GM18502 (cell line): Measurements from ENCODE around the gene TMEM44.
"Not testable (repeated sequence)": the region's sequence is repeated elsewhere in the genome, so short reads cannot be mapped to it uniquely, and the experiment has no call there.

Source experiments
- ATAC-seq: cut with Tn5 transposase; IDR thresholded peaks from one replicate; pipeline ENCODE4 v1.9.1; 2021; ENCODE audit warnings: mild to moderate bottlenecking; ENCODE audit not compliant: unreplicated experiment, poor library complexity

Gene TMEM44

DNA sequence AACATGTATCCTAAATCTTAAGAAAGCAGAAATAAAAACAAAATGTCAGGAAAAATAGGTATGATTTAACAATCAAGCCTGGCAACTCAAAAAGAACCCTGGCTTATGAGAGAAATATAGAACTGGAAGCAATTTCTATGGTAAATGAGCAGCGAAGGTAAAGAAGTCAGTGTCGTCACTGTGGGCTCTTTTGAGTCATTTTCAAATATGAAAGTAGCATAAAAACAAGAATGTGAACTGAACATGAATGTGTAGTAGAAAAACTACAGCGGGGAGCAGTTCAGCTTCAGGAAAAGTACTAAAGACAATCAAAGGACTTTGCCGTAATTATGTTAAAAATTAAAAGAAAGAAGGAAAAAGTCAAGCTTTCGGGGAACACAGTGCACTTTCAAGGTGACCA lies 21.2 kb upstream of the TMEM44 start:
- peak; percentile 65 for ATAC-seq

DNA sequence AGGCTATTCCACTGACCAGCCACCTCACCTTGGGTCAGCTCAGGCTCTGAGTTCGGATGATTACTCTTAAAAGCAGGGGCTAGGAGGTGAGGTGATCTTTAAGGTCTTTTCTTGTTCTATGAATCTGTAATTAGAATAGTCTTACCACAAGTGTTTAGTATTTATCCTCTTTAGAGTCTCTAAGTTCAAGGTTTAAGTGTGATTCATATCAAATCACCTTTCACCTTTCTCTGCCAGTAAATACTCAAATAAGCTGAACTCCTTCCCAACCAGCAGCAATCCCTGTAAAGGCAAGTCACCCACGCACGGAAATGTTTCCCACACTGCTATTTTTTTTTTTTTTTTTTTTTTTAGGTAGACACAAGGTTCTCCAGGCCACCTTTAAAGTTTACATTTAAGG lies 14.5 kb upstream of the TMEM44 start:
- no peak for ATAC-seq

DNA sequence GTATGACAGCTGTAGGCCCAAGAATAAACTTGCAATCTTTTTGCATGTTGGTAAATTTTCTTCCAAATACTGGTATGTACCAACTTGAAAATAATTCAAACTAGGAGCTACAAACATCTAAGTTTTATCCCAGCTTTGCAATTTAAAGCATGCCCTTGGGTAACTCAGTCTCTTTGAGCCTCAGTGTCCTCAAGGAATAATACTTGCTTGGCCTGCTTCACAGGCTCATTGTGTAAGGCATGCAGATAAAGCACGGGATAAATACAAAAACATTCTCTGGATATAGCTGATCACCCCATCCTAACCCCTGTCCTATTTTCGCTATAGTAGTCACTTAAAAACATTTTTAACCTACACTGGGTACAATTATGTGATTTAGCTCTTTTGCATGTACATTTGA lies 9.6 kb upstream of the TMEM44 start:
- ATAC-seq, result no peak

DNA sequence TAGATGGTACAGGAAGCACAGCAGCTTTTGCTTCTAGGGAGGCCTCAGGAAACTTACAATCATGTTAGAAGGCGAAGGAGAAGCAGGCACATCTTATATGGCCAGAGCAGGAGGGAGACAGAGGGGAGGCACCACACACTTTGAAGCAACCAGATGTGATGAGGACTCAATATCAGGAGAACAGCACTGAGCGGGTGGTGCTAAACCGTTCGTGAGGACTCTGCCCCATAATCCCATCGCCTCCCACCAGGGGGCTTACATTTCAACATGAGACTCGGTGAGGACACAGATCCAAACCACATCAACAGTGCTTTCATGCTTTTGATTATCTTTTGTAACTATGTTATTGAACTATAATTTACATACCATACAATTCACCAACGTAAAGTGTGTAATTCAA lies 7.6 kb upstream of the TMEM44 start:
- ATAC-seq, result no peak

DNA sequence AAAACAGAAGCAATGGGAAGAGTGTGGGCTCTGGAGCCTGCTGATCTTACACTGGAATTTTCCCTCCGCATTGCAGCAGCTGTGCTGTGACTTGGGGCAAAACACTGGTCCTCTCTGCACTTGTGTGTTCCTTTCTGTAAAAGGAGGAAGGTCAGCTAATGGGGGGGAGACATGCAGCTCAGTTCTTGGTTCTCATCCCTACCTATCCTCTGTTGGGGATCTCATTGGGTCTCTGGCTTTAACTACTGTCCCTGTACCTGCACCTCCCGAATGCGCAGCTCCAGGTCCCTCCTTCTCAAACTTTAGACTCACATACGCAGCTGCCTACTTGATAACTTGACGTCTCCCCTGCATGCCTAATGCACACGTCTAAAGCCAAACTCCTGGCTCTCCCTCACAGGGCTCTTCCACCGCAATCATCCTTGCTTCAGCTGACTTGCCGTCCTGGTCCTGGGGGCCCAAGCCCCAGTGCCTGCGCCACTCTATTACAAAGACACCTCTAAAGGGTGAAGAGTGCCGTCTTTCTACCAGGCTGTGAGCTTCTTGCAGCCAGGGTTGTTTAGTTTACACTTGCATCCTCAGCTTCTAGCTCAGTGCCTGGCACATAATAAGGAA lies 5.9 kb upstream of the TMEM44 start:
- no peak for ATAC-seq

DNA sequence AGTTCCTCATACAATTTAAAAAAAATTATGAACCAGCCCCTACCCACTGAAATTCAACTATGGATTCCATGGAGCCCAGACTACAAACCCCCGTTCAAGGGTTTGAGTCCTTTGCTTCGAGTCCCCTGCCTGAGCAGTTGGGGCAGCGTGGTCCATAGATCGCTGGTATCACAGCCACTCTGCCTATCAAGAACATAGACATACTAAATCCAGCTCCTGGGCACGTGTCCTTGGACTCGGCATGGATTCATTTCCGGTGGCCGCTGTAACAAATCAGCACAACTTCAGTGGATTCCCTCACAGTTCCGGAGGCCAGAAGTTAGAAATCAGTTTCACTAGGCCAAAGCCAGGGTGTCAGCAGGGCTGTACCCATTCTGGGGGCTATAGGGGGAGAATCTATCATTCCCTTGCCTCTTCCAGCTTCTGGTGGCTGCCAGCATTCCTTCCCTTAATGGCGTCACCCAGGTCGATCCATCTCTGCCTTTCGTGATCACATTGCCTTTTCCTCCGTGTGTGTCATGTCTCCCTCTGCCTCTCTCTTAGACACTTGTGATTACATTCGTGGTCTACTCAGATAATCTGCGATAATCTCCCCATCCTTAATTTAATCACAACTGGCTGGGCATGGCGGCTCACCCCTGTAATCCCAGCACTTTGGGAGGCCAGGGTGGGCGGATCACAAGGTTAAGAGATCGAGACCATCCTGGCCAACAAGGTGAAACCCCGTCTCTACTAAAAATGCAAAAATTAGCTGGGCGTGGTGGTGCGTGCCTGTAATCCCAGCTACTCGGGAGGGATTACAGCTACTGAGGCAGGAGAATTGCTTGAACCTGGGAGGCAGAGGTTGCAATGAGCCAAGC lies 4.6 kb upstream of the TMEM44 start:
- ATAC-seq, result no peak

DNA sequence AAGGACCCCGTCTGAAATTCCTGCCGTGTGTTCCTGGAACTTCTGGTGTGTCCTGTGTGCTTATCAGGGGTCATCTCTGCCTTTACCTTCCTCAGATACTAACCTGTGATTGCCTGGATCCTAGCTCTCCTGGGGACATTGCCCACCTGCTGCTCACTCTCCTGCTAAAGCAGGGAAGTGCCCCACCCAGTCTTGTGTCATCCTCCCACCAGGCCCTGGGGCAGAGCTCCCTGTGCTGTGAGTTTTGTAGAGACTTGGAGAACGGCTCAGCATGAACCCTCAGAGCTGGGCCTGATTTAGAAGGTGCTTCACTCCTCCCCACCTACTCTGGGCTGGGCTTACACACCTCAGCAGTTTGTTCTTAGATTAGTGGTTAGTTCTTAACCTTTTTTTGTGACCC lies 3.8 kb upstream of the TMEM44 start:
- ATAC-seq, result no peak

DNA sequence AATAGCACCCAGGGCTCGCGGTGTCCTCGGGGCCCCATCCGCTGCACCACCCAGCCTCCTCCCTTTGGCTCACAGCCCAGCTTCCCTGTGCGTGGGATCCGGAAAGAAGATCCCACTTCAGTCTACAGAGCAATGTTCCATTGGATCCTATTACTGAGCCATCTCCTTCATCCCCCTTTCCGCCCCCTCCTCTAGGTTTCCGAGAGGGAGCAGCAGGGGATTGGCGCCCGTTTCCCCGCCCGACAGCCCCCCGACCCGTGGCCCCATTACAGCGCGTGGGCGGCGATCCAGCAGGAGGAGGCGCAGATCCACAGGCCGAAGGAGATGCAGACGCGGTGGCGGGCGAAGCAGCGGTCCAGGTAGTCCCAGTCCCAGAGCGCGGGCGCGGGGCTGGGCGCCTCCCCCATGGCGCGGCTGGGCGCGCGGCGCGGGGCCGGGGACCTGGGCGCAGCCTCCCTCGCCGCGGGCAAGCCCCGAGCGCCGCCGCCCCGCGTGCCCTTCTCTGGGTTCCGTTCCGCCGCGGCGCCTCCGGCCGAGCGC lies 340 bp downstream of the TMEM44 start:
- ATAC-seq, result peak; percentile 64

DNA sequence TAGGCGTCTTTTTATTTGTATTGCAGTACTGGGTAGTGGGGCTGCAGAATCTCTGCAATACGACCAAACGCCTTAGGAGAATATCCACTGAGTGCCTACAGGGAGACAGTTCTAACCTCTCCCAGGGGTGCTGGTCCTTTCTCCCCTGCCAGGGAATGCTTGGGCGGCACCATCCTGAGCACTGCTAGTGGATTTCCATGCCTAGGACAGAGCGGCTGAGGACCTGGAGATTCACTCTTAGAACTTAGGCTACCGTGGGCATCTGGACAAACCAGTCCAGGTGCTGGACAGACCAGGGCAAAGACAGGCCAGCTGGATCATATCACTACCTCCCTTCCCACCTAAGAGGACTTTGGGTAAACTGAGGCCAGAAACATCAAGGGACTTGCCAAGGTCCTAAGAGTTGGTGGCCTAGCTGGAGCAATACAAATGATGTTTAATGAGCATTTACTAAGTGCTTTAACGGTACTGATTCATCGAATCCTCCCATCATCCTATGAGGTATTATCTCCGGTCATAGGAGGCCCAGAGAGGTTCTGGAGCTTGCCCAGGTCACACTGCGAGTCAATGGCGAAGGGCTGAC lies 902 bp downstream of the TMEM44 start:
- no peak for ATAC-seq

DNA sequence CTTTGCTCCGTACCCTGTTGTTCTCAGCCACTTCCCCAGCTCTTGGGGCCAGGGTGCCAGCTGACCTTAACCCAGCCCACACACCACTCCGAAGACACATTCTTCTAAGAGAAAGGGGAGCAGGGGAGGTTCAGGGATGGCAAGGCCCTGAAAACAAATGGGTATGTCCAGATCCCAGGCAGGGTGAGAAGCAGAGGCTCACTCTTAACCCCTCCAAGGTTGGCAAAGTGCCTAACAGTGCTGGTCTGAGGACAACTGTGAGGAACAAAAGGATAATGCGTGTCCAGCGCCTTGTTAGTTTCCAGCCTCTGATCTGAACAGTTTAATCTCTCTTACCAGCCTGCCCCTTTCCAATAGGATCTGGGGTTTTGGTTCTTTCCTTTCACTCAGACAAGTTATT lies 1.5 kb downstream of the TMEM44 start:
- no peak for ATAC-seq

DNA sequence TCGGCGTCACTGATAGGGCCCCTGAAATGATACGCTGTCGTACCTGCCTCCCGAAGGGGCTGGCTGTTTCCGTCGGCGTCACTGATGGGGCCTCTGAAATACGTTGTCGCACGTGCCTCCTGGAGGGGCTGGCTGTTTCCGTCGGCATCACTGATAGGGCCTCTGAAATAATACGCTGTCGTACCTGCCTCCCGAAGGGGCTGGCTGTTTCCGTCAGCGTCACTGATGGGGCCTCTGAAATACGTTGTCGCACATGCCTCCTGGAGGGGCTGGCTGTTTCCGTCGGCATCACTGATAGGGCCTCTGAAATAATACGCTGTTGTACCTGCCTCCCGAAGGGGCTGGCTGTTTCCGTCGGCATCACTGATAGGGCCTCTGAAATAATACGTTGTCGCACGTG lies 2.5 kb downstream of the TMEM44 start:
- ATAC-seq, result not testable (repeated sequence)

DNA sequence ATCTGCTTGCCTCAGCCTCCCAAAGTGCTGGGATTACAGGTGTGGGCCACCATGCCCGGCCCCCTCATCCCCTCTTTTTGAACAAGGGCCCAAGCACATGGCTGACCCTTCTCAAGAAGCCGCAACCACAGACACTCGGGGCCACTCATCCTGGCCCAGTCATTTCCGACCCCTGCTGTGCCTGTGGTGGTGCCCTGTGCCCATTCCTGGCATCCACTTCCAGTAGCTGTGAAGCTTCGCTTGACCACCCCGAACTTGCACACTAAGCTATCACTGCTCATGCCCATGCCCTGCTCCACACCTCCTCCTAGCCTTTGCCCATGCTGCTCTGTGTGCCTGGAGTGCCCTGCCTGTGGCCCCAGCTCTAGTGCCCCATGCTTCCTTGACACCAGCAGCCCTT lies 8.3 kb downstream of the TMEM44 start:
- no peak for ATAC-seq

DNA sequence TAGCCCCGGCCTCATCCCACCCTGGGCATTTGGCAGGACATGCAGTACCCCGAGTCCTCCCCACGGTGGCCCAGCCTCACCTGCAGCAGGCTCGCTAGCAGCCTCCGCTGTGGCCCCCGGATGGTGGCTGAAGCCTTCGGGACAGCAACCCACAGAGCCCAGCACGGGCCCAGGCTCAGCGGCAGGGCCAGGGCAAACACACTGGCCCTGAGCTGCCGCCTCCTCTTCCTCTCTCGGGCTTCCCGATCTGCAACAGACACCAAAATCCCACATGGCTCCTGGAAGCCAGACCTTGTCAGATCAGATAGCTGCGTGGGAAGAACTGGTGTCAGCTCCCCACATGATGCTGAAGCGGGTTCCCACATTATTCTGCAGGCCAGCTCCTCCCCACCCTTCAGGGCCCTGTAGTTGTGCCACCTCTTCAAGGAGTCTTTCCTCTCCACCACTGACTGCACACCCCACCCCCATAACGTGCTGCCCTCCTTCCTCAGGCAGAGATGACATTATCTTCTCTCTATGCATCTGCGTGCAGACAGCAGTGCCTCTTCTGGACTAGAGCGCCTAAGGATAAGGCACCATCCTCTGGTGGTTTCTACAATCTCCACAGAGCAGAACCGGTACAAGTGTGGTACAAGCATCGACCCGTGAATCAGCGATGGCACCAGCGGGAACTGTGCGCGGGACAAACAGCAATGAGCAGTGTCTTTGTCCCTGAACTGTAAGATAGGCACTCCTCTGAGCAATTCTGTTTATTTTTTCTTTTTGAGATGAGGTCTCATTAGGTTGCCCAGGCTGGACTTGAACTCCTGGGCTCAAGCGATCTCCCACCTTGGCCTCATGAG lies 9.5 kb downstream of the TMEM44 start:
- no peak for ATAC-seq

DNA sequence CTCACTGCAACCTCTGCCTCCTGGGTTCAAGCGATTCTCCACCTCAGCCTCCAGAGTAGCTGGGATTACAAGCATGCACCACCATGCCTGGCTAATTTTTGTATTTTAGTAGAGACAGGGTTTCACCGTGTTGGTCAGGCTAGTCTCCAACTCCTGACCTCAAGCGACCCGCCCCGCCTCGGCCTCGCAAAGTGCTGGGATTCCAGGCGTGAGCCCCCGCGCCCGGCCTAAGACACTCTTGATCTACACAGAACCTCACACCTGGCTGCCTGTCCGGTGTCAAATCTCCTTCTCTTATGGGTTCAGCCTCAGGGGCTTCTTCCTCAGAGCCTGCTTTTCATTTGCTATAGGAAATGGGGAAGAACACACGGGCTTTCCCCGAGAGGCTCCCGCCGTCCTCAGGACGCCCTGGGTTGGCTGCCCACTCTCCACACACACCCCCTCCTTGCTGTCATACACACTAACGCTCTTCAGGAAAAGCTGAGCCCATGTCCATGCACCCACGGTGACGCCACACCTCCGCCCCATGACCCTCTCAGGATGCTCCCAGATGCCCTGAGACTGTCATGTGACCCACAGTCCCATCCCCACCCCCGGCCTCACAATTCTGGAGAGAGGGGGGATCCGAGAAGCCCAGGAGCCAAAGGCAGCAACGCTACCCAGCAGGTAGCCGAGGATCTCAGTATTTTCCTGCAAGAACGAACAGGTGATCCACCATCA lies 10.4 kb downstream of the TMEM44 start:
- no peak for ATAC-seq

DNA sequence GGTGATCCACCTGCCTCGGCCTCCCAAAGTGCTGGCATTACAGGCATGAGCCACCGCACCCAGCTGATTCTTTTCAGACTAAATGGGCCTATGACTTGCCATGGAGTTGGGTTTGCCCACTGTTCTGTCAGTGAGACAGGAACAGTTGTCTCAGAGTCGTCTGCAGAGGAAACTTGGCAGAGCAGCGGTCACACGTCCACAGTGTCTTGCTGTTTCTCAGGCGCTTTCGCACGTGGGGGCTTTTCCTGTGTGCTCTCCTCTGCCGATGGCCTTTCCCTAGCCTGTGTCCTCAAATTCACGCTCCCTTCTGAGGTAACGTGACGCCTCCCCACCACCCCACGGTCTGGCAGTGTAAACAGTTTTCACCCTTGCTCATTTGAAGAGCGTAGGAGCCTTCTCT lies 11.3 kb downstream of the TMEM44 start:
- no peak for ATAC-seq

DNA sequence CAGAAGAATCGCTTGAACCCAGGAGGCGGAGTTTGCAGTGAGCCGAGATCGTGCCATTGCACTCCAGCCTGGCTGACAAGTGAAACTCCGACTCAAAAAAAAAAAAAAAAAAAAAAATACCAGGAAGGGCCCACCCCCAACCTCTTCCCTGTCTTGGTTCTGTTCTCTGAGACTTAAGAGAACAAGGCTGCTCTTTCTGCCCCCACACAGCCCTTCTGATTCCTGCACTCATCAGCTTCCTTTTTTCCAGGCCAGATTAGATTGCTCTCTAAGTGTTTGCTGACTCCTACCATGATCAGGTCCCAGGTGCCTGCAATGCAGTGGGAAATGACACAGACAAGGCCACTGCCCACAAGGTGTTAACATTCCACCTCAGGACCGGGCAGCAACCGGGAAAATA lies 13.0 kb downstream of the TMEM44 start:
- no peak for ATAC-seq

DNA sequence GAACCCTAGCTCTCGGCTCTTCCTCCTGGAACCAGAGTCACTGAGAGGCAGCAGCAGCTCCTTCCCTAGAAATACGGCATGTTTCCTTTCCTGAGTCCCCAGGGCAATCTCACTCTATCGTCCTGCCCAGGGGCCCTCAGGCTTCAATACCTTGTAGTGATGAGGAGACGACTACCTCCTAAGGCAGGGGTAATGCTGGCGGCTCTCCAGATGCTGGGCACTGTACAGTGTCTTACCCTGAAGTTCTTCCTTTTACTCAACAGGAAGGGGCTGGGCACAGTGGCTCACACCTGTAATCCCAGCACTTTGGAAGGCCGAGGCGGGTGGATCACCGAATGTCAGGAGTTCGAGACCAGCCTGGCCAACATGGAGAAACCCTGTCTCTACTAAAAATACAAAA lies 13.5 kb downstream of the TMEM44 start:
- ATAC-seq, result no peak

DNA sequence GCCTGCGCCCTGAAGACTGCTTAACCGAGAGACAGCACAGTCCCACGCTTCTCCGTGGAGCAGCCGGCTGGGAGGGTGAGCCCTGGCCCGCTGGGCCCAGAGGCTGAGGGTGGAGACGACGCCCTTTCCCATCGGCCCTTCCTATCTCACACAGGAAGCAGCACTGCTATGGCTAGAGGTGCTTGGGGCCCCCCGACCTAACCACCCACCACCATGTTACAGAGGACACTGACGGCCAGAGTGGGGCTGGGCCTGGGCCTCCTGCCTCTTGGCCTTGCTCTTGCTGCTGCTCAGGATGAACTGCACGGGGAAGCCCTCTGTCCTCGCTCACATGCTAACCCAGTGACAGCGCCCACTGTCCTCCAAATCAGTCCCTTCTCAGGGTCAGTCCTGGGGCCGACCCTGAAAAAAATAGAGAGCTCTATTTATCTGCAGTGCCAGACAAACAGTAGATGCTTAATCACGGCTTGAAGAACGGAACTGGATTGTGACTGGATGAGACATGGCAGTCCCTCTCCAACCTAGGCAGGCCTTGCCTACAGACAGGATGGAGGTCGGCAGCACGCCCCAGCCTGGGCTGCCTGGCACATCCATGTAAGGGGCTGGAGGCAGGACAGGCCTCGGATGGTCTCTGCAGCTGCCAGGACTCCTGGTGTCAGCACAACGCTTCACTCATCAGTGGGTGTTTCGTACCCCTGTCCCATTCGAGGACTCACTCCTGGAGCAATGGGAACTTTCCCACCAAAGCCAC lies 14.2 kb downstream of the TMEM44 start:
- ATAC-seq, result no peak

DNA sequence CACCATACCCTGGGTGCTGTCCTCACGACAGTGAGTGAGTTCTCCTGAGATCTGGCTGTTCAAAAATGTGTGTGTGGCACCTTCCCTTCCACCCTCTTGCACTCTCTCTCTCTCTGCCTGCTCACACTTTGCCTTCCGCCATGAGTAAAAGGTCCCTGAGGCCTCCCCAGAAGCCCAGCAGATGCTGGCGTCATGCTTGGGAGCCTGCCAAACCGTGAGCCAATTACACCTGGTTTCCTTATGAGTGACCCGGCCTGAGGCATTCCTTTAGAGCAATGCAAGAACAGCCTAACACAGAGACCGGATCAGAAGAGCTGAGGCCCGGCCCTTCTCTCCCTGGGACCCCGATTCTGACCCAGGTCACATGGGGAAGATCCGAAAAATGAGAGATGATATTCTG lies 15.4 kb downstream of the TMEM44 start:
- ATAC-seq, result no peak
